ENCODE results near the gene PDE4A. TPM values are rescaled to one million over a fixed set of nuclear protein-coding genes. Genes with fewer than 3 reads are reported as not detected.

Gene PDE4A
- total and polyA plus RNA-seq, 4 experiments from 2014 or later, result 0.81 to 5.6 (median 2.9) TPM

DNA sequence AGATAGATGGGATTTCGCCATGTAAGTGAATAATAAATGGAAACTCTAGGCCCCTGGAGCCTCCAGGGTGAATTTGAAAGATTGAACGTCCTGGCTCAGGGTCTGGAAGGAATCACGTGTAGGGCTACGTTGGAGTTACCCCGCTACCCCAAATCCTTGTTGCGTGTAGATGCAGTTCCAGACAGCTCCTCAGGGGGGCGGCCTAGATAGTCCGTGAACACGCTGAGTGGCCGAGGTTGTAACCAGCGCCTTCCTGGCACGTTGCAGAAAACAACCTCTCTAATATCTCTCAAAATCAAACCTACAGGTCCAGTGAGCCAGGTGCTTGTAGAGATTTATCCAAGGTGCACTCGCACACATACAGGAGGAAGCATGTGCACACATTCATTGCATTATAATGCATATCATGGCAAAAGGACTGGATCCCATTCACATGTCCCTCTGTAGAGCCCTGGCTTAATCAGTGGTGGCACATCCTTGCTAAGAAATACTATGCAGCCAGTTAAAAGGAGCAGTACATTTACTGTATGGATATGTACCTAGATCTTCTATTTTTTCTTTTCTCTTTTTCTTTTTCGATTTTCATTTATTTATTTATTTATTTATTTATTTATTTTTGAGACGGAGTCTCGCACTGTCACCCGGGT lies 85.4 kb downstream of the PDE4A start:
- intact Hi-C loops (cut with micrococcal nuclease), result loop anchor here (1.0 to 10.0 kb wide), 4 partner anchors 37 to 199 kb away; partner anchors contain the start of genes ATG4D and QTRT1
- DNase-seq, result peak; percentile 74 to 81 (median 78)
- Mint-ChIP-seq H3K36me3 (peaks cover 0 to 5% of the 10 kb centered on the region in 2 donors), H3K4me3 (peak overlapping the region in 6 of 8 donors; percentile 26 to 80 (median 66)), H3K27me3 (no peaks in the 10 kb centered on the region), H3K4me1 (peaks cover 15 to 43% (median 27%) of the 10 kb centered on the region in 4 donors), H3K9me3 (peaks cover 0 to 1% (median 0%) of the 10 kb centered on the region in 8 donors), H3K27ac (peak overlapping the region; percentile 42 to 84 (median 73))
- H3K36me3 ChIP-seq (ENCODE audit: insufficient read depth, low read length), result no peaks in the 10 kb centered on the region
- H3K4me3 ChIP-seq (ENCODE audit: low read length in 2 of 2), result no peak overlapping the region
- CTCF ChIA-PET (ENCODE audit: partially characterized antibody), result interaction anchor here (0.7 to 3.2 kb wide), 10 partner anchors 9 to 139 kb away, joined by 3 to 12 read pairs (median 4); no protein-coding TSS in a partner anchor
- POLR2A ChIA-PET (ENCODE audit: partially characterized antibody), result interaction anchor here (0.5 to 1.5 kb wide), 3 partner anchors 53 to 62 kb away, joined by 3 to 10 read pairs (median 4); partner anchors contain the start of gene KRI1
- H3K4me1 ChIP-seq (ENCODE audit: insufficient read depth, low read length), result peaks cover 41% of the 10 kb centered on the region
- H3K27ac ChIP-seq (ENCODE audit: low read depth, low read length), result no peak overlapping the region
- H3K9me3 ChIP-seq (ENCODE audit: control insufficient read depth in 1 of 2, low read length in 2 of 2), result no peaks in the 10 kb centered on the region
- H3K27me3 ChIP-seq (ENCODE audit: insufficient read depth, low read length), result no peaks in the 10 kb centered on the region

GRCh38 chr19:10508036-10508435 lies 87.7 kb downstream of the PDE4A start:
- intact Hi-C loops (cut with micrococcal nuclease), result loop anchor here (10.0 kb wide), 1 partner anchor 197 kb away; the partner anchor contains the start of gene QTRT1
- no peak overlapping the region for H3K4me3 Mint-ChIP-seq
- peaks cover 0 to 1% (median 0%) of the 10 kb centered on the region in 8 donors for H3K9me3 Mint-ChIP-seq
- H3K27me3 ChIP-seq (ENCODE audit: insufficient read depth, low read length), result peaks cover 1% of the 10 kb centered on the region
- no peak for DNase-seq
- no peaks in the 10 kb centered on the region for H3K9me3 ChIP-seq (ENCODE audit: control insufficient read depth in 1 of 2, low read length in 2 of 2)
- CTCF ChIA-PET (ENCODE audit: partially characterized antibody), result interaction anchor here (0.6 to 3.2 kb wide), 19 partner anchors 8 to 694 kb away, joined by 3 to 15 read pairs (median 3); partner anchors contain the start of gene QTRT1
- H3K27me3 Mint-ChIP-seq, result peaks cover 2% of the 10 kb centered on the region in 2 donors
- H3K36me3 ChIP-seq (ENCODE audit: insufficient read depth, low read length), result no peaks in the 10 kb centered on the region
- POLR2A ChIA-PET (ENCODE audit: partially characterized antibody), result interaction anchor here (0.6 to 1.3 kb wide), 2 partner anchors 60 to 95 kb away, joined by 3 to 4 read pairs; no protein-coding TSS in a partner anchor
- H3K27ac Mint-ChIP-seq, result no peak overlapping the region
- no peak overlapping the region for H3K4me3 ChIP-seq (ENCODE audit: low read length in 2 of 2)
- H3K4me1 Mint-ChIP-seq, result peaks cover 11 to 33% (median 19%) of the 10 kb centered on the region in 4 donors
- H3K36me3 Mint-ChIP-seq, result peaks cover 0 to 3% of the 10 kb centered on the region in 2 donors
- H3K4me1 ChIP-seq (ENCODE audit: insufficient read depth, low read length), result peaks cover 28% of the 10 kb centered on the region
- no peak overlapping the region for H3K27ac ChIP-seq (ENCODE audit: low read depth, low read length)

- intact Hi-C loops (cut with micrococcal nuclease), result loop anchor here (10.0 kb wide), 1 partner anchor 196 kb away; the partner anchor contains the start of gene QTRT1
- ChIA-PET POLR2A (ENCODE audit: partially characterized antibody) (interaction anchor here (1.3 kb wide), 1 partner anchor 60 kb away, joined by 3 read pairs; no protein-coding TSS in a partner anchor), CTCF (ENCODE audit: partially characterized antibody) (interaction anchor here (0.6 to 3.2 kb wide), 18 partner anchors 8 to 695 kb away, joined by 3 to 15 read pairs (median 4); partner anchors contain the start of gene QTRT1)
- Histone ChIP-seq H3K27ac (ENCODE audit: low read depth, low read length) (no peak overlapping the region), H3K27me3 (ENCODE audit: insufficient read depth, low read length) (peaks cover 8% of the 10 kb centered on the region), H3K9me3 (ENCODE audit: control insufficient read depth in 1 of 2, low read length in 2 of 2) (no peaks in the 10 kb centered on the region), H3K36me3 (ENCODE audit: insufficient read depth, low read length) (no peaks in the 10 kb centered on the region), H3K4me3 (ENCODE audit: low read length in 2 of 2) (no peak overlapping the region), H3K4me1 (ENCODE audit: insufficient read depth, low read length) (peaks cover 24% of the 10 kb centered on the region)
- DNase-seq, result no peak
- H3K27ac Mint-ChIP-seq, result peak overlapping the region in 2 of 7 donors; percentile 55 to 61
- H3K27me3 Mint-ChIP-seq, result peaks cover 8% of the 10 kb centered on the region in 2 donors
- no peaks in the 10 kb centered on the region for H3K9me3 Mint-ChIP-seq
- peak overlapping the region in 2 of 8 donors; percentile 11 to 12 for H3K4me3 Mint-ChIP-seq
- H3K4me1 Mint-ChIP-seq, result peaks cover 15 to 35% (median 22%) of the 10 kb centered on the region in 4 donors
- peaks cover 0 to 2% of the 10 kb centered on the region in 2 donors for H3K36me3 Mint-ChIP-seq
Observed at GRCh38 chr19:10508707-10509106, 88.4 kb downstream of the PDE4A start.

DNA sequence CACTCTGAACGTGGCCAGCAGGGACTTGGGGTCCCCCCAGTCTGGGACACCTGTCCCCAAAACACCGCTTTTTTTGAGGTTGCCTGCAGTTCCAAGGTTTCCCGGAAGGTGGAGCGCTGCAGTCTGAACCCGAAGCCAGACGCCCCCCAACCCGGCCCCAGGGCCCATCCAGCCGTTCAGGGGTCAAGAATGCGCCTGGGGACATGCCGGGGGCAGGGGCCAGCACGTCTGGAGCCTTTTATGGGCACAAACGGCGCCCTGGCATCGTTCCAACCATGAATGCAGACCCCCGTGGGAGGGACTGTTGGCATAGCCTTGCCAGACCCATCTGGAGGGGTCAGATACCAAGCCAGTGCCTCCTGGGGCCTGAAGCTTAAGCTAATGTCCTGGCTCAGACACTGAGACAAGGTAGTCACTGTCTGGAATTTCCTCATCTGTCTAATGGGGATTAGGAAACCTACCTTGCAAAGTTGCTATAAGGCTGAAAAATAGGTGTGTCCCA lies 90.0 kb downstream of the PDE4A start:
- no peak overlapping the region for H3K27ac Mint-ChIP-seq
- H3K4me1 Mint-ChIP-seq, result peaks cover 16 to 40% (median 21%) of the 10 kb centered on the region in 4 donors
- Histone ChIP-seq H3K27ac (ENCODE audit: low read depth, low read length) (no peak overlapping the region), H3K36me3 (ENCODE audit: insufficient read depth, low read length) (no peaks in the 10 kb centered on the region), H3K9me3 (ENCODE audit: control insufficient read depth in 1 of 2, low read length in 2 of 2) (no peaks in the 10 kb centered on the region), H3K27me3 (ENCODE audit: insufficient read depth, low read length) (peaks cover 20% of the 10 kb centered on the region), H3K4me1 (ENCODE audit: insufficient read depth, low read length) (peaks cover 34% of the 10 kb centered on the region), H3K4me3 (ENCODE audit: low read length in 2 of 2) (no peak overlapping the region)
- no peak overlapping the region for H3K4me3 Mint-ChIP-seq
- POLR2A ChIA-PET (ENCODE audit: partially characterized antibody), result no interaction called here
- peak in 4 of 5 donors; percentile 39 to 59 (median 50) for DNase-seq
- H3K36me3 Mint-ChIP-seq, result peaks cover 0 to 2% of the 10 kb centered on the region in 2 donors
- intact Hi-C loops (cut with micrococcal nuclease), result no loop called here
- peaks cover 14 to 16% of the 10 kb centered on the region in 2 donors for H3K27me3 Mint-ChIP-seq
- no peaks in the 10 kb centered on the region for H3K9me3 Mint-ChIP-seq
- CTCF ChIA-PET (ENCODE audit: partially characterized antibody), result interaction anchor here (0.8 to 2.2 kb wide), 15 partner anchors 10 to 192 kb away, joined by 3 to 7 read pairs (median 4); partner anchors contain the start of gene QTRT1

GRCh38 chr19:10513223-10513622 lies 92.9 kb downstream of the PDE4A start:
- no peaks in the 10 kb centered on the region for H3K9me3 Mint-ChIP-seq
- peaks cover 0 to 2% of the 10 kb centered on the region in 2 donors for H3K36me3 Mint-ChIP-seq
- H3K4me3 Mint-ChIP-seq, result peak overlapping the region in 4 of 8 donors; percentile 9 to 57 (median 36)
- H3K27me3 ChIP-seq (ENCODE audit: insufficient read depth, low read length), result peaks cover 33% of the 10 kb centered on the region
- intact Hi-C loops (cut with micrococcal nuclease), result no loop called here
- no peak for DNase-seq
- POLR2A ChIA-PET (ENCODE audit: partially characterized antibody), result no interaction called here
- peak overlapping the region in 3 of 7 donors; percentile 32 to 64 (median 62) for H3K27ac Mint-ChIP-seq
- H3K4me1 Mint-ChIP-seq, result peaks cover 17 to 55% (median 29%) of the 10 kb centered on the region in 4 donors
- no peak overlapping the region for H3K27ac ChIP-seq (ENCODE audit: low read depth, low read length)
- H3K36me3 ChIP-seq (ENCODE audit: insufficient read depth, low read length), result no peaks in the 10 kb centered on the region
- CTCF ChIA-PET (ENCODE audit: partially characterized antibody), result interaction anchor here (1.1 kb wide), 1 partner anchor 30 kb away, joined by 4 read pairs; no protein-coding TSS in a partner anchor
- no peaks in the 10 kb centered on the region for H3K9me3 ChIP-seq (ENCODE audit: control insufficient read depth in 1 of 2, low read length in 2 of 2)
- H3K27me3 Mint-ChIP-seq, result peaks cover 30% of the 10 kb centered on the region in 2 donors
- no peak overlapping the region for H3K4me3 ChIP-seq (ENCODE audit: low read length in 2 of 2)
- peaks cover 46% of the 10 kb centered on the region for H3K4me1 ChIP-seq (ENCODE audit: insufficient read depth, low read length)

- Mint-ChIP-seq H3K9me3 (no peaks in the 10 kb centered on the region), H3K36me3 (peaks cover 0 to 2% of the 10 kb centered on the region in 2 donors), H3K4me1 (peaks cover 19 to 57% (median 31%) of the 10 kb centered on the region in 4 donors), H3K27me3 (peaks cover 39 to 41% of the 10 kb centered on the region in 2 donors), H3K27ac (peak overlapping the region in 2 of 7 donors; percentile 4 to 64), H3K4me3 (peak overlapping the region in 5 of 8 donors; percentile 39 to 66 (median 50))
- no peak overlapping the region for H3K27ac ChIP-seq (ENCODE audit: low read depth, low read length)
- DNase-seq, result peak in 3 of 5 donors; percentile 36 to 43 (median 41)
- H3K36me3 ChIP-seq (ENCODE audit: insufficient read depth, low read length), result no peaks in the 10 kb centered on the region
- intact Hi-C loops (cut with micrococcal nuclease), result no loop called here
- peaks cover 52% of the 10 kb centered on the region for H3K4me1 ChIP-seq (ENCODE audit: insufficient read depth, low read length)
- ChIA-PET POLR2A (ENCODE audit: partially characterized antibody) (no interaction called here), CTCF (ENCODE audit: partially characterized antibody) (no interaction called here)
- H3K9me3 ChIP-seq (ENCODE audit: control insufficient read depth in 1 of 2, low read length in 2 of 2), result no peaks in the 10 kb centered on the region
- H3K27me3 ChIP-seq (ENCODE audit: insufficient read depth, low read length), result peaks cover 38% of the 10 kb centered on the region
- H3K4me3 ChIP-seq (ENCODE audit: low read length in 2 of 2), result no peak overlapping the region
Observed at GRCh38 chr19:10514211-10515145, 94.1 kb downstream of the PDE4A start.
